Karpas-422 (cell line): ENCODE results near the gene EYS. TPM values are rescaled to one million over a fixed set of nuclear protein-coding genes. Genes with fewer than 3 reads are reported as not detected.

ENCODE experiments used
- DNase-seq: peaks from one replicate; pipeline ENCODE4 v3.0.0-alpha.2; 2015
- H2AFZ ChIP-seq: fragments of 200-600 bp; sonication (generic); 2 replicates; pipeline ENCODE4 v1.6.1; 2014; ENCODE audit warnings: antibody characterized with exemption, low read length, mixed read lengths
- H3K27ac ChIP-seq: fragments of 200-600 bp; sonication (generic); 2 replicates; pipeline ENCODE4 v1.5.1; 2014; ENCODE audit warnings: mild to moderate bottlenecking, low read length, moderate library complexity
- H3K27me3 ChIP-seq: fragments of 200-600 bp; sonication (generic); 2 replicates; pipeline ENCODE4 v1.6.1; 2014; ENCODE audit warnings: low read length, mixed read lengths
- H3K36me3 ChIP-seq: fragments of 200-600 bp; sonication (generic); 2 replicates; pipeline ENCODE4 v1.6.1; 2014; ENCODE audit warnings: low read length, mixed read lengths; ENCODE audit not compliant: insufficient read depth
- H3K4me1 ChIP-seq: fragments of 200-600 bp; sonication (generic); 2 replicates; pipeline ENCODE4 v1.6.1; 2014; ENCODE audit warnings: mild to moderate bottlenecking, low read length, mixed read lengths
- H3K4me2 ChIP-seq: fragments of 200-600 bp; sonication (generic); 2 replicates; pipeline ENCODE4 v1.6.1; 2014; ENCODE audit warnings: low read length, low read depth, mild to moderate bottlenecking; ENCODE audit not compliant: poor library complexity, severe bottlenecking
- H3K4me3 ChIP-seq: fragments of 200-600 bp; sonication (generic); 2 replicates; pipeline ENCODE4 v1.5.1; 2014; ENCODE audit warnings: mild to moderate bottlenecking, antibody characterized with exemption, low read length, mixed read lengths
- H3K79me2 ChIP-seq: fragments of 200-600 bp; sonication (generic); 2 replicates; pipeline ENCODE4 v1.6.1; 2014; ENCODE audit warnings: mild to moderate bottlenecking, low read length, mixed read lengths
- H3K9ac ChIP-seq: fragments of 200-600 bp; sonication (generic); 2 replicates; pipeline ENCODE4 v1.6.0; 2014; ENCODE audit warnings: low read length
- H3K9me2 ChIP-seq: fragments of 200-600 bp; sonication (generic), shearing (Covaris generic); replicated peaks from 2 replicates; pipeline ENCODE4 v1.6.0; 2014; ENCODE audit warnings: mild to moderate bottlenecking, low read length, moderate library complexity; ENCODE audit not compliant: insufficient read depth
- H3K9me3 ChIP-seq: fragments of 300-700, 200-600 bp; sonication (generic); 2 replicates; pipeline ENCODE4 v1.6.1; 2014; ENCODE audit warnings: low read length, mixed read lengths
- H4K20me1 ChIP-seq: fragments of 200-600 bp; sonication (generic); 2 replicates; pipeline ENCODE4 v1.6.1; 2014; ENCODE audit warnings: mild to moderate bottlenecking, antibody characterized with exemption, low read length, low read depth; ENCODE audit not compliant: insufficient read depth
- total RNA-seq: library from RNA; depleted of rRNA; stranded (reverse); fragments of >200 nt; shearing (Covaris generic); gene quantifications from 2 replicates; pipeline ENCODE4 v1.2.3, GENCODE V29; 2014; ENCODE audit warnings: low replicate concordance

The EYS gene
- total RNA-seq, 1 experiment from 2014 or later, result not detected

DNA sequence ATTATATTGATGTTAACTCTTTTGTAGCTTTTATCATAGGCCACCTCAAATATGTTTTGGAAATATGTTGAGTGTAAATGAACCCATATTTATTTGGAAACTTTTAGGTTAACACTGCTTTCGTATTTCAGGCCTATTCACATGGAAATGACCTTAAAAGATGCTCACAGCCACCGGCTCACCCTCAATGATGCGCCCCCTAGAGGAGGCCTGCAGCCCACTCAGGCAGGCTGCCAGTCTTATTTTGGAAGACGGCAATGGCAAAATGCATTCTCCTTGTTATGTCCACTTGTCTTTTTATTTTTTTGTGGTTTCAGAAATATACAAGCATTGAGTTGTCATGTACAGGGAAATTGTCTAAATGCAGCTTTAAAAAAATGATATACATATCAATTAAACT lies 1201.7 kb downstream of the EYS start:
- Histone ChIP-seq H3K79me2 (no peaks in the 10 kb centered on the region), H3K27me3 (no peaks in the 10 kb centered on the region), H3K9me2 (no peaks in the 10 kb centered on the region), H4K20me1 (no peaks in the 10 kb centered on the region), H3K9ac (no peak overlapping the region), H3K27ac (no peak overlapping the region), H3K9me3 (peaks cover 6% of the 10 kb centered on the region; the same call in 1 of the 2 replicates), H3K4me2 (no peak overlapping the region), H3K4me3 (no peak overlapping the region), H3K36me3 (no peaks in the 10 kb centered on the region), H2AFZ (no peak overlapping the region), H3K4me1 (no peaks in the 10 kb centered on the region)
- DNase-seq, result peak; percentile 66

DNA sequence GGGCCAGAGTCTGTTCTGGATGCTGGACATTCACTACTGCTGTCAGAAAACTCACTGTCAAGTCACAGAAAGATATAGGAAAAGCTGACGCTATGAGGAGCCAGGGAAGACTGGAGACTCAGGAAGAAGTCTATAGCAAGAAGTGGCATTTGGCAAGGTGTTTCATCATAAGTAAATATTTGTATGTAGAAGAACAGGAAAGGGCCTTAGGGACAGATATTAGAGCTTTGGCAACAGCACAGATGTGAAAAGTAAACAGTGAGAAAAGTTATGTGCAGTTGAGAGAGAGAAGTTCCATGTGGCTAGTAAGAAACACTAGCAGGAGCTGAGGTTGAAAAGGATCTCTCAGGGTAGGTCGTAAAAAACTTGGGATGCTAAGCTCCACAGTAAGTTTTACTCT lies 1202.5 kb downstream of the EYS start:
- no peak overlapping the region for H3K9ac ChIP-seq
- no peak overlapping the region for H3K4me3 ChIP-seq
- no peak overlapping the region for H3K4me2 ChIP-seq
- no peaks in the 10 kb centered on the region for H3K36me3 ChIP-seq
- H4K20me1 ChIP-seq, result no peaks in the 10 kb centered on the region
- H3K79me2 ChIP-seq, result no peaks in the 10 kb centered on the region
- no peak overlapping the region for H2AFZ ChIP-seq
- no peaks in the 10 kb centered on the region for H3K9me2 ChIP-seq
- no peak overlapping the region for H3K27ac ChIP-seq
- H3K9me3 ChIP-seq, result peaks cover 6% of the 10 kb centered on the region; the same call in 1 of the 2 replicates
- H3K4me1 ChIP-seq, result no peaks in the 10 kb centered on the region
- H3K27me3 ChIP-seq, result no peaks in the 10 kb centered on the region
- DNase-seq, result no peak

DNA sequence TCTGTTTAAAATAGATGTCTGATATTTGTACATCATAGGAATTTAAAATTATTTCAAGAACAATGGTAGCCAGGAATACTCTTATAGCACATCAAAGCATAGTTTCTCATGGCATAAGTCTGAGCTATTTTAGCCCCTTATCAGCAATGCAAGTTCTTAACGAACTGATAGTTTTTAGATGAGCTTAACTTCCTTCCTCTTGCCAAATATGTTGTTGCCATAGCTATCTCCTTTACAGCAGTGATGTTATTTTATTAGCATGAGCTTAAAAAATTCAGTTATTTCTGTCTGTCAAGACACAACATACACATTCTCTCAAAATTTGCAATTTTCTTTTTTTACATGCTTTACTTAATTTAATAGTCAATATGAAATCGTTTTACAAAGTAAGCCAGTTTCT lies 1204.2 kb downstream of the EYS start:
- Histone ChIP-seq H3K9me3 (peaks cover 6% of the 10 kb centered on the region; the same call in 1 of the 2 replicates), H3K9me2 (no peaks in the 10 kb centered on the region), H3K9ac (no peak overlapping the region), H3K4me3 (no peak overlapping the region), H4K20me1 (no peaks in the 10 kb centered on the region), H3K4me2 (no peak overlapping the region), H3K36me3 (no peaks in the 10 kb centered on the region), H2AFZ (no peak overlapping the region), H3K4me1 (no peaks in the 10 kb centered on the region), H3K27ac (no peak overlapping the region), H3K27me3 (no peaks in the 10 kb centered on the region), H3K79me2 (no peaks in the 10 kb centered on the region)
- no peak for DNase-seq

DNA sequence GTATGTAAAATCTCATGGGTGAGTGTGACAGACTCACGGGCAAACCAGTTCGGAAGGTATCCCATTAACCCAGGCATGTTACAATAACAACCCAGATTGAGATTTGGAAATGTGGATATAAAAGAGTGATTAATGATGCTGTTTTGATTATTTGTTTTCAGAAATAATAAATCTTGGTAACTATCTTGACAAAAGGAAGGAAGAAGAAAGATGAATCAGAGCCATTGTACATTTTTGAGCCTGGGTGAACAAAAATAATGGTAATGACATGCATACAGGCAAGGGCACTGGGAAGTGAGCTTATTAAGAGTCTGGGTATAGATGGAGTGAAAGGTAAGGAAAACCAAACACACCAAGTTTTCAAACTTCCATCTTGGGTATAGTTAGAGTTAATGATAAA lies 1209.4 kb downstream of the EYS start:
- no peak overlapping the region for H3K4me2 ChIP-seq
- H3K4me3 ChIP-seq, result no peak overlapping the region

DNA sequence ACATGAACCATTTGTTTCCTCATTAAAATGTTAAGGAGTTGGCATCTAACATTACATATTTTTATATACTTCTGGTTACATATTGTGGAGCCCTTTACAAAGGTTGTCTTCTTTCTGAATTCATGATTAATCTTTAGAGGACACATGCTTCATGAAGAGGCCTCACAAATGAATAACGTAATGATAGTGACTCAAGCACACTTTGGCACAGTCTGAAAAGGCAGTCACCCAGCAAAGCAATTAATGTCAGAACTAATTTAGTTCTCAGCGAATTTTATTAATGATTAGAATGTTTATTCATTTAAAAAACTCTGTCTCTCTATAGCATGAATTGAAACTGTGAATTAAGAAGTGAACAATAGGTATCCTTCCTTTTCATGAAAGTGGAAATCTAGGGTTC lies 1217.3 kb downstream of the EYS start:
- Histone ChIP-seq H3K4me2 (no peak overlapping the region), H3K9ac (no peak overlapping the region), H4K20me1 (no peaks in the 10 kb centered on the region), H3K9me3 (0 out of 2 replicates have a peak, but pooled peaks cover 4% of the 10 kb centered on the region), H3K36me3 (no peaks in the 10 kb centered on the region), H3K27me3 (no peaks in the 10 kb centered on the region), H3K9me2 (no peaks in the 10 kb centered on the region), H3K4me1 (no peaks in the 10 kb centered on the region), H3K27ac (no peak overlapping the region), H3K79me2 (no peaks in the 10 kb centered on the region), H3K4me3 (no peak overlapping the region), H2AFZ (no peak overlapping the region)
- no peak for DNase-seq

More for the DNA sequence above, 1209.4 kb downstream of the EYS start:
- Histone ChIP-seq H3K27me3 (no peaks in the 10 kb centered on the region), H3K36me3 (no peaks in the 10 kb centered on the region), H3K27ac (no peak overlapping the region), H2AFZ (no peak overlapping the region), H3K4me1 (no peaks in the 10 kb centered on the region), H3K79me2 (no peaks in the 10 kb centered on the region), H3K9ac (no peak overlapping the region), H3K9me3 (peaks cover 14% of the 10 kb centered on the region), H4K20me1 (no peaks in the 10 kb centered on the region), H3K9me2 (no peaks in the 10 kb centered on the region)
- DNase-seq, result no peak

DNA sequence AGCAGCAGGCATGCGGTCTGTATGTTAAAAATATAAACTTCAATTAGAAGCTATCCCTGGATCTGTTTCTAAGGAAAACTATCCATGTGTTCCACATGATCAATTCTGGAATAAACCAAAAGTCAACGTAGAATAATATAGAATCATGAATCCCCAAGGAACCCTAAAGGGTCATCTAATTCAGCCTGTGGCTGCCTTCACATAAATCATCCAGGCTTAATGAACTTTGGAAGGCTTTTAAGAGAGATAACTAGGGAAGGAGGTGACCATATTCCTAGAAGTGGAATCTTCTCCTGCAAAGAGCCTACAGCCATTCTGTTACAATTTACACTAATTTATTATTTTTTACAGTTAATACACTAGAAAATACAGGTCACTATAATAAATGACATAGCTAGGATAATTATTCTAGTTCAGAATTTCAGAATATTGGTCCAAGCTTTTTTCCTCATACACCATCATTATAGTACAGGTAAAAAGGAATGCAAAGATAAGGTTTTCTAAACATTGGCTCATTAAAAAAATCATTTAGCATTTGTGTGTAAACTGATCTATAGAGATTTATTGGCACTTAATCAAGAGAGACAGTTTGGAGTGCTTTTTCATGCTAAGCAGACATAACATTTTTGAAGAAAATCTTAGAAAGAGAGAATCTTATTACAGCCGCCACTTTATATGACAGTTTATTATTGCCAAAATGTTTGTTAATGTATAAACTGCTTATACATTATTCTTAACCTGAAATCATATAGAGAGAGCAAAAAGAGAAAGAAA lies 1220.3 kb downstream of the EYS start:
- H3K4me3 ChIP-seq, result no peak overlapping the region
- no peaks in the 10 kb centered on the region for H3K9me2 ChIP-seq
- no peak overlapping the region for H3K27ac ChIP-seq
- DNase-seq, result no peak
- H3K4me2 ChIP-seq, result no peak overlapping the region
- no peak overlapping the region for H3K9ac ChIP-seq
- H3K27me3 ChIP-seq, result no peaks in the 10 kb centered on the region
- no peaks in the 10 kb centered on the region for H3K4me1 ChIP-seq
- no peaks in the 10 kb centered on the region for H3K79me2 ChIP-seq
- H3K9me3 ChIP-seq, result 0 out of 2 replicates have a peak, but pooled peaks cover 4% of the 10 kb centered on the region
- no peaks in the 10 kb centered on the region for H4K20me1 ChIP-seq
- no peak overlapping the region for H2AFZ ChIP-seq
- no peaks in the 10 kb centered on the region for H3K36me3 ChIP-seq

DNA sequence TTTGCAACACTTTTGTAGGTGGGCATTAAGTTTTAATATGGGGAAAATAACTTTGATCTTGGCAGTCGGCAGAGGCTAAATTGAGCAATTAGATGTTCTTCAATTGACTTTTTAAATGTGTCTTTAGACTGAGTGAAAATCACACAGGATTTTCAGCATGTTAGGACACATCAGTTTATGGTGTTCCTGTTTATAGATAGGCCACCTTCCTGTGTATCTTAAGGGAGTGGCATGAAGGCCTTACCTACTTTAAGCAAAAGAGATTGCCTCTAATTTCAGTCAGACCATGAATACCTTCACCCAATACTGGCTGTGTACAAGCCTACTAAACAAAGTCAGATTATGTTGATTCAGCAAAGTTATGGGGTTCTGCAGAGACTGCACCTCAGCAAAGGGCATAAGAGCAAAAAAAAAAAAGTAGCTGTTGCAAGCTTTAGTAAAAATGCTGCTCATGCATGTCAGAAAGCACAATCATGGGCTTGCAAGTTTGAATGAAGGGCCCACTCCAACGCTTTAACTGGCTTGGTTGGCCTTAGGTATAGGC lies 1223.0 kb downstream of the EYS start:
- H3K27ac ChIP-seq, result no peak overlapping the region
- DNase-seq, result no peak
- H2AFZ ChIP-seq, result no peak overlapping the region
- H3K9me3 ChIP-seq, result peaks cover 7% of the 10 kb centered on the region; the same call in 1 of the 2 replicates
- H3K4me2 ChIP-seq, result no peak overlapping the region
- H3K36me3 ChIP-seq, result no peaks in the 10 kb centered on the region
- no peaks in the 10 kb centered on the region for H3K79me2 ChIP-seq
- no peaks in the 10 kb centered on the region for H3K4me1 ChIP-seq
- no peak overlapping the region for H3K4me3 ChIP-seq
- H3K9me2 ChIP-seq, result no peaks in the 10 kb centered on the region
- H3K27me3 ChIP-seq, result no peaks in the 10 kb centered on the region
- H3K9ac ChIP-seq, result no peak overlapping the region
- no peaks in the 10 kb centered on the region for H4K20me1 ChIP-seq

DNA sequence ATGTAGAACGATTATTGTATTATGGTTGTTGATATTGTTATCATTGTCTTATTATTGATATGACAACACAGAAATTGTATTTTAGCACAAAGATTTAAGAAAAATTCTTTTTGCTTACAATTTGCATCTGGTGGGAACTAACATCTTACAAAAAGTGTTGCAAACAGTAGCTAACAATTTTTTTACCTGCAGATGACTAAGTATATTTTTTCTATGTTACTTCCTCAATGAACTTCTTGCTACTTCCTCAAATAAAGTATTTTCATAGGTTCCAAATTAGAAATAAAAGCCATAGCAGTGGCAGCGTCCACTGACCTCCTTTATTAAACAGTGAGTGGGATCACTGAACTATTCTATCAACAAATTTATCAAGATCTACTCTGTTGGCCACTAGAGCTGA lies 1224.4 kb downstream of the EYS start:
- Histone ChIP-seq H3K9ac (no peak overlapping the region), H4K20me1 (no peaks in the 10 kb centered on the region), H3K27ac (no peak overlapping the region), H3K79me2 (no peaks in the 10 kb centered on the region), H3K4me1 (no peaks in the 10 kb centered on the region), H3K27me3 (no peaks in the 10 kb centered on the region), H3K4me3 (no peak overlapping the region), H3K9me2 (no peaks in the 10 kb centered on the region), H3K36me3 (no peaks in the 10 kb centered on the region), H3K9me3 (peaks cover 7% of the 10 kb centered on the region; the same call in 1 of the 2 replicates), H3K4me2 (no peak overlapping the region), H2AFZ (no peak overlapping the region)
- no peak for DNase-seq
